T47D (cell line): ENCODE results near the gene TMEM181.
"Not testable (repeated sequence)": the region's sequence is repeated elsewhere in the genome, so short reads cannot be mapped to it uniquely, and the experiment has no call there.

Experiments used
- DNase-seq, 2 experiments: peaks; one replicate each; pipeline versions ENCODE4 v3.0.0 to v3.0.0-alpha.2; 2011 to 2012; ENCODE audit warnings: low read depth in 1 of 2, low spot score in 1 of 2
- JUND ChIP-seq: IDR thresholded peaks from 2 replicates; pipeline ENCODE4 v1.6.1; 2012; ENCODE audit warnings: low read depth
- in situ Hi-C: cut with HindIII; loops from 2 replicates; pipeline ENCODE4 v1.10.0; 2016; ENCODE audit warnings: low sequenced_read_pairs, low pct_unique_long_range_greater_than_20kb

Gene TMEM181

GRCh38 chr6:158522616-158523015 is 37.3 kb upstream of the TMEM181 start:
- no peak for TF ChIP-seq JUND
- in situ Hi-C loops: no loop called here
- DNase-seq: no peak

- TF ChIP-seq JUND: no peak
- in situ Hi-C loops: no loop called here
- DNase-seq: no peak
Measured at GRCh38 chr6:158524311-158524710, 35.6 kb upstream of the TMEM181 start.

GRCh38 chr6:158527858-158528257 is 32.0 kb upstream of the TMEM181 start:
- in situ Hi-C loops, DNase-seq: not testable (repeated sequence)

GRCh38 chr6:158528826-158529225 is 31.1 kb upstream of the TMEM181 start:
- no peak for TF ChIP-seq JUND
- DNase-seq: no peak
- in situ Hi-C loops: no loop called here

- TF ChIP-seq JUND: no peak
- in situ Hi-C loops: no loop called here
Measured at GRCh38 chr6:158529629-158530028, 30.3 kb upstream of the TMEM181 start.

GRCh38 chr6:158531566-158531965 is 28.3 kb upstream of the TMEM181 start:
- in situ Hi-C loops: no loop called here
- DNase-seq: no peak
- no peak for TF ChIP-seq JUND

More at GRCh38 chr6:158529629-158530028, 30.3 kb upstream of the TMEM181 start:
- DNase-seq: no peak

GRCh38 chr6:158531970-158532369 is 27.9 kb upstream of the TMEM181 start:
- DNase-seq: no peak
- no peak for TF ChIP-seq JUND
- in situ Hi-C loops: no loop called here

GRCh38 chr6:158536084-158536890 is 23.6 kb upstream of the TMEM181 start:
- in situ Hi-C loops: no loop called here
- peak; percentile 71 to 81 for DNase-seq
- TF ChIP-seq JUND: no peak

- peak in 1 of 2 experiments; percentile 19 for DNase-seq
- TF ChIP-seq JUND: no peak
- in situ Hi-C loops: no loop called here
Measured at GRCh38 chr6:158536891-158537798, 22.7 kb upstream of the TMEM181 start.

GRCh38 chr6:158538741-158539140 is 21.1 kb upstream of the TMEM181 start:
- DNase-seq: no peak
- in situ Hi-C loops: no loop called here
- no peak for TF ChIP-seq JUND

GRCh38 chr6:158539413-158539812 is 20.5 kb upstream of the TMEM181 start:
- TF ChIP-seq JUND: no peak
- no peak for DNase-seq
- in situ Hi-C loops: no loop called here

- in situ Hi-C loops: no loop called here
- no peak for DNase-seq
- TF ChIP-seq JUND: no peak
Measured at GRCh38 chr6:158539881-158540280, 20.0 kb upstream of the TMEM181 start.

GRCh38 chr6:158543606-158544185 is 16.2 kb upstream of the TMEM181 start:
- in situ Hi-C loops: no loop called here
- no peak for DNase-seq
- no peak for TF ChIP-seq JUND
